ENCODE measurements around the gene CRIP2. TPM values are rescaled to one million over a fixed set of nuclear protein-coding genes. Genes with fewer than 3 reads are reported as not detected.
A peak's percentile ranks its signal among the peaks of the same experiment; 100 is the strongest.

The CRIP2 gene
- total RNA-seq, 1 donor from 2014 or later = 78.5 TPM

- no peak overlapping the region for H3K27ac Mint-ChIP-seq (ENCODE audit: unreplicated experiment)
- H3K4me1 Mint-ChIP-seq (ENCODE audit: low read depth, unreplicated experiment) = peaks cover 7% of the 10 kb centered on the region
- no peak for TF ChIP-seq CTCF (IDR thresholded peaks at IDR 0.05; ENCODE audit: partially characterized antibody, unreplicated experiment)
- peaks cover 17% of the 10 kb centered on the region for H3K27me3 Mint-ChIP-seq (ENCODE audit: unreplicated experiment)
- no peak for DNase-seq
- peak overlapping the region; percentile 61 for H3K4me3 Mint-ChIP-seq (ENCODE audit: unreplicated experiment)
- no peaks in the 10 kb centered on the region for H3K36me3 Mint-ChIP-seq (ENCODE audit: unreplicated experiment)
- peaks cover 4% of the 10 kb centered on the region for H3K9me3 Mint-ChIP-seq (ENCODE audit: unreplicated experiment)
Measured at GRCh38 chr14:105482486-105483110, 8.0 kb downstream of the CRIP2 start.

GRCh38 chr14:105483300-105484068 is 8.9 kb downstream of the CRIP2 start:
- no peak for TF ChIP-seq CTCF (IDR thresholded peaks at IDR 0.05; ENCODE audit: partially characterized antibody, unreplicated experiment)
- peaks cover 19% of the 10 kb centered on the region for H3K27me3 Mint-ChIP-seq (ENCODE audit: unreplicated experiment)
- DNase-seq = no peak
- H3K27ac Mint-ChIP-seq (ENCODE audit: unreplicated experiment) = no peak overlapping the region
- H3K4me3 Mint-ChIP-seq (ENCODE audit: unreplicated experiment) = no peak overlapping the region
- H3K9me3 Mint-ChIP-seq (ENCODE audit: unreplicated experiment) = peaks cover 4% of the 10 kb centered on the region
- H3K4me1 Mint-ChIP-seq (ENCODE audit: low read depth, unreplicated experiment) = peaks cover 7% of the 10 kb centered on the region
- no peaks in the 10 kb centered on the region for H3K36me3 Mint-ChIP-seq (ENCODE audit: unreplicated experiment)

GRCh38 chr14:105484069-105484996 is 9.7 kb downstream of the CRIP2 start:
- Mint-ChIP-seq H3K4me3 (ENCODE audit: unreplicated experiment) (peak overlapping the region; percentile 14), H3K27me3 (ENCODE audit: unreplicated experiment) (peaks cover 18% of the 10 kb centered on the region)
- no peak for DNase-seq

GRCh38 chr14:105484997-105485393 is 10.4 kb downstream of the CRIP2 start:
- Mint-ChIP-seq H3K4me3 (ENCODE audit: unreplicated experiment) (no peak overlapping the region), H3K4me1 (ENCODE audit: low read depth, unreplicated experiment) (peaks cover 9% of the 10 kb centered on the region), H3K27ac (ENCODE audit: unreplicated experiment) (no peak overlapping the region), H3K36me3 (ENCODE audit: unreplicated experiment) (no peaks in the 10 kb centered on the region), H3K27me3 (ENCODE audit: unreplicated experiment) (peaks cover 19% of the 10 kb centered on the region), H3K9me3 (ENCODE audit: unreplicated experiment) (peaks cover 4% of the 10 kb centered on the region)
- no peak for DNase-seq
- TF ChIP-seq CTCF (IDR thresholded peaks at IDR 0.05; ENCODE audit: partially characterized antibody, unreplicated experiment) = no peak

More at GRCh38 chr14:105484069-105484996, 9.7 kb downstream of the CRIP2 start:
- no peak overlapping the region for H3K27ac Mint-ChIP-seq (ENCODE audit: unreplicated experiment)
- H3K36me3 Mint-ChIP-seq (ENCODE audit: unreplicated experiment) = no peaks in the 10 kb centered on the region
- peaks cover 4% of the 10 kb centered on the region for H3K9me3 Mint-ChIP-seq (ENCODE audit: unreplicated experiment)
- TF ChIP-seq CTCF (IDR thresholded peaks at IDR 0.05; ENCODE audit: partially characterized antibody, unreplicated experiment) = no peak
- H3K4me1 Mint-ChIP-seq (ENCODE audit: low read depth, unreplicated experiment) = peaks cover 7% of the 10 kb centered on the region
